Fibroblast of villous mesenchyme (primary cell): ENCODE data around the gene RASSF5. TPM values are rescaled to one million over a fixed set of nuclear protein-coding genes. Genes with fewer than 3 reads are reported as not detected.
"Not testable (repeated sequence)": the region's sequence is repeated elsewhere in the genome, so short reads cannot be mapped to it uniquely, and the experiment has no call there.

ENCODE experiments used
- DNase-seq: peaks from one replicate; pipeline ENCODE4 v3.0.0-alpha.2; 2010; ENCODE audit warnings: low read depth
- H3K4me3 ChIP-seq: 2 replicates; pipeline ENCODE4 v1.5.1; 2011; ENCODE audit warnings: low read depth, mild to moderate bottlenecking, low read length
- total RNA-seq: library from RNA; depleted of rRNA; stranded (reverse); fragments of >200 nt; gene quantifications from 2 replicates; pipeline ENCODE4 v1.2.3, GENCODE V29; 2012
- TF ChIP-seq, protein P1 (sequence below): IDR thresholded peaks from 2 replicates; pipeline ENCODE4 v1.5.1; 2012; ENCODE audit warnings: low read depth, mild to moderate bottlenecking, low read length; ENCODE audit not compliant: insufficient read depth

RASSF5 gene
- total RNA-seq, 1 donor, result 0.86 TPM

DNA sequence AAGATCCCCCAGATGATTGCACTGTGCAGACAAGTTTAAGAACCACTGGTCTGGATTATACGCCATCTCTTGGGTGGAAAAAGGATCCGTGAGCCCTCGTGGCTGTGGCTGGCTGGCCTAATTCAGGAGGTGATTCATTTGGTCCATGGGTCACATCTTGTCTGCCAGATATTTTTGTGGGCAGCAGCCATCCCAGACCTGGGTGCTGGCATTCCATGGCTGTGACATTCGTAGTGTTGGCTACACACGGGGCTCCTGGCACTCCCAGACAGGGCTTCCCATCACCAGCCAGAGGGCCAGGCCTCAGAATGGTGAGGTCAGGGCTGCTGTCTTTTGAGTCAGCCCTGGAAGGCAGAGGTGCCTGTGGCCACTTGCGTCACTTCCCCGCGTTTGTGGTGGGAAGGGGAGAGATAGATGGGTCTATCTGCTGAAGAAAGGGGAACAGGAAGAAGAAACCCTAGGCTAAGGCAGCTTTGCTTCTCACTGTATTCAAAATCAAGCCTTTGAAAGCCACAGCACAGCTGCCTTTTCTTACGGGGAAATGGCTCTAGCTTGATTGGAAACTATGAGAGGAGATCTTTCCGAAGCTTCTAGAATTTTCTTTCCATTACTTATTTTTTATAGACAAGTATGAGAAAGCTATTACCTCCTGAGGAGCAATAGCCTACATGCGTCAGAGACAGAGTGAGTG lies 72.6 kb downstream of the RASSF5 start:
- no peak for DNase-seq
- H3K4me3 ChIP-seq, result no peak overlapping the region
- TF ChIP-seq, protein P1, sequence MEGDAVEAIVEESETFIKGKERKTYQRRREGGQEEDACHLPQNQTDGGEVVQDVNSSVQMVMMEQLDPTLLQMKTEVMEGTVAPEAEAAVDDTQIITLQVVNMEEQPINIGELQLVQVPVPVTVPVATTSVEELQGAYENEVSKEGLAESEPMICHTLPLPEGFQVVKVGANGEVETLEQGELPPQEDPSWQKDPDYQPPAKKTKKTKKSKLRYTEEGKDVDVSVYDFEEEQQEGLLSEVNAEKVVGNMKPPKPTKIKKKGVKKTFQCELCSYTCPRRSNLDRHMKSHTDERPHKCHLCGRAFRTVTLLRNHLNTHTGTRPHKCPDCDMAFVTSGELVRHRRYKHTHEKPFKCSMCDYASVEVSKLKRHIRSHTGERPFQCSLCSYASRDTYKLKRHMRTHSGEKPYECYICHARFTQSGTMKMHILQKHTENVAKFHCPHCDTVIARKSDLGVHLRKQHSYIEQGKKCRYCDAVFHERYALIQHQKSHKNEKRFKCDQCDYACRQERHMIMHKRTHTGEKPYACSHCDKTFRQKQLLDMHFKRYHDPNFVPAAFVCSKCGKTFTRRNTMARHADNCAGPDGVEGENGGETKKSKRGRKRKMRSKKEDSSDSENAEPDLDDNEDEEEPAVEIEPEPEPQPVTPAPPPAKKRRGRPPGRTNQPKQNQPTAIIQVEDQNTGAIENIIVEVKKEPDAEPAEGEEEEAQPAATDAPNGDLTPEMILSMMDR, result no peak

DNA sequence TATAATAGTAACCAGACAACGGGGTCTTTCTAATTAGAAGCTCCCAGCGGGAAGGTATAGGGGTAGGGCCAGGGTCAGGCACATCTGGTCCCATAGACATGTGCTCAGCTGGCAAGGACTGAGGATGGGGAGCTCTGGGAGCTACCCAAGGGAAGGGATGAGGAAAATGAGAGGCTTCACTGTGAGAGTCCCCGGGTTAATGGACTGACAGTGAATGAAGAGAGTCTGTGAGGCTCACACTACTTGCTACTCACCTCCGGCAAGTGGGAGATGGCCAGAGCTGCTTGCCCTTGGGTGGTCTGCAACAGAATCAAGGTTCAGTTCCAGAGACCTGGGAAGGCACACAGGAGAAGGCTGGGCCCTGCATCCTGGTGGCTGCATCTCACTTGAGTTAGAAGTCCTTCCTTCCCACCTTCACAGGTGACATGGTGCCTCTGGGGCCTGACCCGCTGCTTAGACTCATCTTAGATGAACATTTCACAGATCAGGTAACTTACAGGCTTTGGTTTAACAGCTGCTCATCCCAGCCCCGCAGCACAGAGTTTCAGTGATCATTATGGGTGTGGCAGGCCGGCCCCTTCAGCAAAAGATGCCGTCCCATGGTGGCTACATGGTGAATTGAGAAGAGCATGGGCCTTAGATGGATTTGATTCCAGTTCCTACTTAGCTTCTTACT lies 73.2 kb downstream of the RASSF5 start:
- no peak for DNase-seq
- TF ChIP-seq, protein P1, result no peak
- no peak overlapping the region for H3K4me3 ChIP-seq

DNA sequence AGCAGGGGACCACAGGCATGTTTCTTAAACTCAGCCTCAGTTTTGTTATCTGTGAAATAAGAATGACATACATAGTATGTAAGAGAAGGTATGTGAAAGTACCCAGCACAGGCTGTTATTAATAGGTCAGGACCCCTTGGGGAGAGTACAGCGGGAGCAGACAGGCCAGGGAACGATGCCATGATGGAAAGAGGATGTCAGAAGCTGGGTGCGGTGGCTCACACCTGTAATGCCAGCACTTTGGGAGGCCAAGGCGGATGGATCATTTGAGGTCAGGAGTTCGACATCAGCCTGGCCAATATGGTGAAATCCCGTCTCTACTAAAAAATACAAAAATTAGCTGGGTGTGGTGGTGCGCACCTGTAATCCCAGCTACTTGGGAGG lies 73.8 kb downstream of the RASSF5 start:
- H3K4me3 ChIP-seq, DNase-seq: not testable (repeated sequence)

DNA sequence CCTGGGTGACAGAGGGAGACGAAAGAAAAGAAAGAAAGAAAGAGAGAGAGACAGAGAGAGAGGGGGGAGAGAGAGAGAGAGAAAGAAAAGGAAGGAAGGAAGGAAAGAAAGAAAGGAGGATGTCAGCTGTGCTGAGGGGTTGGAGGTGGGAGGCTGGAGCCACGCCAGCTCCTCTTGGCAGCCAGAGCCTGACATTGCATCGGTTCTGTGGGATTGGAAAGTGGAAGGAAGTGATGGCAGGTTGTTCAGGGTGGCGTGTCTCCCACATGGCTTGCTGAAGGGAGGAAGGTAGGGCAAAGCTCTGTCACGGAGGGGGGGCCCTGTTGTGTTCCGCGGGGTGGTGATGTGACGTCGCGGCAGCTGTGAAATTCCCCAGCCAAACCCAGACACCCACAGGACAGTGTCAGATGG lies 74.2 kb downstream of the RASSF5 start:
- H3K4me3 ChIP-seq, result no peak overlapping the region
- TF ChIP-seq, protein P1, result no peak
- DNase-seq, result no peak

DNA sequence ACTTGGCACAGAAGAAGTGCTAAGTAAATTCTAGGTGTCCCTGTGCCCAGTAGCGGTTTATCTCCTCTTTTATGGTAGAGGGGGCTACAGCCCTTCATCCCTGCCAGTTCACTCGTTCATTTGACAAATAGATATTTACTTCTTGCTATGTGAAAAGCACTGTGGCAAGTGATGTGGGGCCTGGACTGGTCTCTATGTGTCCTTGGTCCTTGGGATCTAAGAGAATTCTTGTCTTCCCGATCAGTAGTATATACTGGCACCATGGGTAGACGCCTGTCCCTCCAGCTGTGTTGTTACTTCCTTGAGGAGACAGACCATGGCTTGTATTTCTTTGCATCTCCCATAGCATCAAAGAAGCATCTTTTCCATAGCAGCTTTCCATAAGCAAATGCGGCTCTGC lies 75.2 kb downstream of the RASSF5 start:
- no peak overlapping the region for H3K4me3 ChIP-seq
- no peak for DNase-seq
- TF ChIP-seq, protein P1, result no peak

DNA sequence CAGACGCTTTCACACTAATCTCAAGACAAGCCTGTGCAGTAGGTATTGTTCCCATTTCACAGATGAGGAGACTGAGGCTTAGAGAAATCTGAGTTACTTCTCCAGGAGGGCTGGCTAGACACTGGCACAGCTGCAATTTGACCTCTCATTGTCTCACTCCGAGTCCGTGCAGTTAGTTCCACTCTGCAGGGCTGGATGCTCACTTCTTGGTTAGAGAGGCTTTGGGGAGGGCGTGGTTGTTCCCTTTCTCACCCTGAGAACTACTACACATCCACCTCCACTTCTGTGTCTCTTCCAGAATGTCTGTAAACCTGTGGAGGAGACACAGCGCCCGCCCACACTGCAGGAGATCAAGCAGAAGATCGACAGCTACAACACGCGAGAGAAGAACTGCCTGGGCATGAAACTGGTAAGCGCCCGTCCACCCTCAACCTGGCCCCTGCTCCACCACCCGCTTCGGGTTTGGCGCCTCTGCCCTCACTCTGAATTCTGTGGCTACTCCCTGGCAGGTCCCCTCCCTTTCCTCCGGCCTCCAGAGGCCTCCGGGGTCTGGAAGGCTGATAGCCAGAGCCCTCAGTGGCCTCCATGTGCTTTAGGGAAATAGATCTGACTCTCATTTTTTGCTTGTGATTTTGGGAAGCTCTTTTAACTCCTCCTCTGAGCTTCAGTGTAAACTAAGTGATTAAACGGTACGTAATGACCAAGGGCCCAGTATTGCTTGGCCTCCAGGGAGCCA lies 75.8 kb downstream of the RASSF5 start:
- H3K4me3 ChIP-seq, result no peak overlapping the region
- DNase-seq, result no peak
- TF ChIP-seq, protein P1, result no peak

DNA sequence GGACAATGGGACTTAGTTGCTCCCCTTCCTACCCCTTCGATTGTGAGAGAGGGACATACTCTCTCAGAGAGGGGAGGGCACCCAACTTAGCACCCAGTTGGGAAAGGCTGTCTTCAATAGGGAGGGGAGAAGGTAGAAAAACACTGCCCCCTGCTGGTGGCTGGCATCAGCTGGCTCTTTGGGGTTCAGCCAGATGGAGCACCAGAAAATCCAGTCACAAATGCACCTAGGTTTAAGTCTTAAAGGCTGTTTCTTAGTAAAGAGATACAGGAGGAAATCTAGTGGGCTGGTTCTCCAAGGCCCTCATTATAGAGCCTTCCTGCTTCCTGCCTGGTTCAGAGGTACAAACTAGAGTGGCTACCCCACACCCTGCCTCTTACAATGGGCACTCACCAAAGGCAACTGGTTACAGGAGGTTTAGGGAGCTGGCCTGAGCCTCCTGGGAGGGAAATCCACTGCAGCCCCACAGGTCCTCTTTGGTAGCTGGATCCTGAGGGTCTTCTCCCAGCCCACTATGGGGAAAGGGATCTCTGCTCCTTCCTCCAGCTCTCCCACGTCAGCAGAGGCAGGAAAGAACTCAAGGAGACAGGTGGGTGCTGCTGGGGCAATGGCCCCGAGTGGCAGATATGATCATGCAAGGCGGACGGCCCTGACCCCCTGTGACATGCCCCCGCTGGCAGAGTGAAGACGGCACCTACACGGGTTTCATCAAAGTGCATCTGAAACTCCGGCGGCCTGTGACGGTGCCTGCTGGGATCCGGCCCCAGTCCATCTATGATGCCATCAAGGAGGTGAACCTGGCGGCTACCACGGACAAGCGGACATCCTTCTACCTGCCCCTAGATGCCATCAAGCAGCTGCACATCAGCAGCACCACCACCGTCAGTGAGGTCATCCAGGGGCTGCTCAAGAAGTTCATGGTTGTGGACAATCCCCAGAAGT lies 76.6 kb downstream of the RASSF5 start:
- TF ChIP-seq, protein P1, result peak; percentile 92
- peak; percentile 73 for DNase-seq
- H3K4me3 ChIP-seq, result no peak overlapping the region
